GM18520 (cell line): Measurements from ENCODE around the gene FAM181B.

Source experiments
- ATAC-seq: cut with Tn5 transposase; IDR thresholded peaks from one replicate; pipeline ENCODE4 v1.9.1; 2021; ENCODE audit not compliant: unreplicated experiment

The FAM181B gene

DNA sequence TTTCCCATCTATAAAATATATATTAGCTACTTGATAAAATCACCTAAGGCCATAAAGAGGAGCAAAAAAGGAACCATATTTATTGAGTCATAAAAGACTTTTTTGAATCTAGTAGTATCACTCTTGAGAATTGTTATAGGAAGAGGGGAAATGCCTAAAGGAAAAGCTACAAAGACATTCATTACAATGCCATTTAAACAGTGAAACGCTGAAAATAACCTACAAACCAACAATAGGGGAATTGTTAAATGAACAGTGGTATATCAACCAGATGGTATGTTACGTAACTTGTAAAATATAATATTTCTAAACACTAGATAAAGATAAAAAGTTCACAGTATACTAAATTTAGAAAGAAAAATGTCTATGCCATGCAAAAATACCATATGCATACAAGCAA lies 47.5 kb downstream of the FAM181B start:
- ATAC-seq: no peak

- no peak for ATAC-seq
These were observed 50.6 kb downstream of the FAM181B start for GRCh38 chr11:82683029-82683428.

DNA sequence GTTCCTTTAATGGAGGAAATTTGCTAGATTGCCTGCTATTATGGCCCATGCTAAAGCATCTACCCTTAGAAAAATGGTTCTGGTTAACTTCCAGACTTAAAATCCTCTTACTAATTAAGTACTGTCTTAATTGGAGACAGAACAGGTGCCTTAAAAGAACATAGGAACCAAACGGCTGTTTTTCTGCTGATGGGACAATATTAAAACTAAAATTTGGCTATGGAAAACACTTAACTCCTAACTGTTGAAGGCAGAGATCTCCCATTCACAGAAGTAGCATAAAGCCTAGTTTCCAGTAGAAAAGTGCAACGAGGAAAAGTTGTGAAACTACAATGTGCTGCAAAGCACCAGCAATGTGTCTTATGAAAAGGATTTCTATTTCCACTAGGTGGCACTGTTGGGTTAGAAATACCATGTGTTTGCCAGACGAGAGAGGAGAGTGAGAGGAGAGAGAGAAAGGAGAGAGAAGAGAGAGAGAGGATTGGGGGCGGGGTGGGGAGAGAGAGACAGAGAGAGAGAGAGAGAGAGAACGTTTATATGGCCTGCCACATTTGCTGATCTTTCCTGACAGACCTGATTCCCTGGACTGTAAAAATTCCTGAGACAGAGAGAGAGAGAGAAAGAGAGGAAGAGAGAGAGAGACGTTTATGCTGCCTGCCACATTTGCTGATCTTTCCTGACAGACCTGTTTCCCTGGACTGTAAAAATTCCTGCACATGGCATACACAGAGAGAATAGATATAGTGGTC lies 51.5 kb downstream of the FAM181B start:
- no peak for ATAC-seq

DNA sequence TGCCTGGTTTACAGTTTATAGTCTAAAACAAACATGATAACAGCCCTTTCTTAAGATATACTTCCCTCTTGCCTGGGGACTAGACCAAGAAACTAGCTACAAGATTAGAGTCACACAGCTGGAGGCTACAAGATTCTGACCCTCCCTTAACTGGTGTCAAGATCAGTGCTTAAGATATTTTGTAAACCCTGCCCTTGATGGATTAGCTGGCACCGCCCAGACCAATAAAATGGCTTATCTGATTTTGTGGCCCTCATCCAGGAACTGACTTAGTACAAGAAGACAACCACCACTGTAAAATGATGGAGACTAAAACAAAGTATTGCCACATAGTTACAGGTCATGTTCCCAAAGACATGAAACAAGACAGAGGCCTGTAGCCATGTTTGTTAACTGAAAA lies 53.4 kb downstream of the FAM181B start:
- ATAC-seq: no peak
